B cell (primary cell): ENCODE results near the gene MAD1L1. TPM values are rescaled to one million over a fixed set of nuclear protein-coding genes. Genes with fewer than 3 reads are reported as not detected.

Experiments
- ATAC-seq: fragments of 200-7000 bp; cut with Tn5 transposase; one replicate; pipeline ENCODE4 v1.10.0; 2021; ENCODE audit warnings: low read depth, mild to moderate bottlenecking, moderate number of reproducible peaks, moderate library complexity
- CTCF ChIA-PET: fragments of 350-600 bp; sonication (Branson Sonifier 250); formaldehyde crosslinking; loops from one replicate; lab custom pipeline; 2021; ENCODE audit warnings: antibody characterized with exemption, inconsistent platforms; lab: Charles Lee
- POLR2A ChIA-PET: fragments of 350-600 bp; sonication (Branson Sonifier 250); formaldehyde crosslinking; loops from one replicate; lab custom pipeline; 2021; ENCODE audit warnings: antibody characterized with exemption; lab: Charles Lee
- DNase-seq: peaks from one replicate; pipeline ENCODE4 v3.0.0; 2013
- H2AFZ ChIP-seq: 2 replicates; pipeline ENCODE4 v1.6.1; 2012; ENCODE audit warnings: mild to moderate bottlenecking, low read depth, low read length; ENCODE audit not compliant: insufficient read depth, poor library complexity, severe bottlenecking
- H3K27ac ChIP-seq, 2 donors: 1 replicate in 1 of 2; 2 replicates in 1 of 2; pipeline ENCODE4 v1.5.1; 2012 to 2013; ENCODE audit warnings: low read length in 2 of 2, mild to moderate bottlenecking in 2 of 2, moderate library complexity in 1 of 2
- H3K27me3 ChIP-seq, 4 experiments: fragments of 200-600 bp in 1 of 4; sonication (generic) in 1 of 4; replicated peaks in 1 of 4; 1 replicate in 2 of 4; 2 replicates in 2 of 4; pipeline versions ENCODE4 v1.6.1 to v1.7.0; 2013 to 2016; ENCODE audit warnings: low read length in 3 of 4, mild to moderate bottlenecking in 2 of 4, mixed read lengths in 1 of 4, moderate library complexity in 1 of 4; ENCODE audit not compliant: insufficient read depth in 4 of 4, control insufficient read depth in 3 of 4; ENCODE audit errors: control extremely low read depth in 1 of 4
- H3K36me3 ChIP-seq, 2 experiments: replicated peaks in 1 of 2; 1 replicate in 1 of 2; 2 replicates in 1 of 2; pipeline versions ENCODE4 v1.6.1 to v1.7.1; 2013; ENCODE audit warnings: low read length in 1 of 2; ENCODE audit not compliant: insufficient read depth in 2 of 2, control insufficient read depth in 1 of 2; ENCODE audit errors: control extremely low read depth in 1 of 2, extremely low read depth in 1 of 2
- H3K4me1 ChIP-seq, 2 donors: fragments of 200-600 bp in 1 of 2; sonication (generic) in 1 of 2; 1 replicate in 1 of 2; 2 replicates in 1 of 2; pipeline versions ENCODE4 v1.5.1 to v1.6.1; 2013 to 2017; ENCODE audit warnings: low read length in 2 of 2; ENCODE audit not compliant: control insufficient read depth in 2 of 2, insufficient read depth in 2 of 2
- H3K4me2 ChIP-seq: replicated peaks from 2 replicates; pipeline ENCODE3; 2012; ENCODE audit warnings: mild to moderate bottlenecking, low read depth, low read length; ENCODE audit not compliant: poor library complexity, severe bottlenecking
- H3K4me3 ChIP-seq, 5 experiments: fragments of 200-600 bp in 1 of 5; sonication (generic) in 1 of 5; 1 replicate in 3 of 5; 2 replicates in 2 of 5; pipeline versions ENCODE4 v1.5.1 to v1.7.0; 2011 to 2016; ENCODE audit warnings: low read length in 4 of 5, mild to moderate bottlenecking in 4 of 5, low read depth in 2 of 5, control low read depth in 1 of 5, moderate library complexity in 1 of 5; ENCODE audit not compliant: insufficient read depth in 1 of 5; ENCODE audit errors: control extremely low read depth in 1 of 5, extremely low read depth in 1 of 5
- H3K79me2 ChIP-seq: fragments of 200-600 bp; sonication (generic); one replicate; pipeline ENCODE4 v1.6.0; 2016; ENCODE audit warnings: low read length; ENCODE audit not compliant: control insufficient read depth, insufficient read depth
- H3K9ac ChIP-seq: fragments of 200-600 bp; sonication (generic); 2 replicates; pipeline ENCODE4 v1.6.1; 2017; ENCODE audit warnings: mild to moderate bottlenecking, low read length, moderate library complexity
- H3K9me3 ChIP-seq, 3 donors: one replicate each; pipeline versions ENCODE4 v1.6.1 to v1.7.1; 2013; ENCODE audit warnings: low read length in 2 of 3; ENCODE audit not compliant: control insufficient read depth in 2 of 3, insufficient read depth in 1 of 3; ENCODE audit errors: control extremely low read depth in 1 of 3
- H4K20me1 ChIP-seq: 2 replicates; pipeline ENCODE4 v1.6.0; 2012; ENCODE audit warnings: mild to moderate bottlenecking, low read length; ENCODE audit not compliant: insufficient read depth, control insufficient read depth, poor library complexity, severe bottlenecking
- H3K27ac Mint-ChIP-seq: one replicate; pipeline ENCODE4 v1.8.0; 2021; ENCODE audit warnings: mixed read lengths
- H3K27me3 Mint-ChIP-seq: one replicate; pipeline ENCODE4 v1.8.0; 2021; ENCODE audit warnings: mixed read lengths
- H3K4me1 Mint-ChIP-seq: one replicate; pipeline ENCODE4 v1.8.0; 2021; ENCODE audit warnings: mixed read lengths
- H3K4me3 Mint-ChIP-seq: one replicate; pipeline ENCODE4 v1.8.0; 2021; ENCODE audit warnings: mixed read lengths
- H3K9me3 Mint-ChIP-seq: one replicate; pipeline ENCODE4 v1.8.0; 2022; ENCODE audit warnings: mixed read lengths; ENCODE audit not compliant: insufficient read depth
- CTCF ChIP-seq: fragments of 200-600 bp; IDR thresholded peaks from one replicate; pipeline ENCODE4 v1.8.0; 2022; ENCODE audit warnings: antibody characterized with exemption, mild to moderate bottlenecking
- EZH2 ChIP-seq: IDR thresholded peaks from 2 replicates; pipeline ENCODE4 v1.6.1; 2012; ENCODE audit warnings: borderline replicate concordance, low read depth, mild to moderate bottlenecking, moderate library complexity, low read length; ENCODE audit not compliant: insufficient read depth, poor library complexity, severe bottlenecking
- WGBS: methylation state at CpG from one replicate; pipeline ENCODE4 v1.1.5; 2013; ENCODE audit warnings: missing lambda C conversion rate; ENCODE audit not compliant: insufficient coverage; 5-methylcytosine and 5-hydroxymethylcytosine counted together
- intact Hi-C: fragments of 100-400 bp; cut with micrococcal nuclease; formaldehyde crosslinking; loops from one replicate; pipeline ENCODE4 v1.10.0; 2022
- polyA plus RNA-seq: library from polyadenylated mRNA; depleted of rRNA; stranded (reverse); fragments of >200 nt; gene quantifications from 2 replicates; pipeline ENCODE4 v1.2.3, GENCODE V29; 2012
- total RNA-seq, 2 donors: library from RNA; stranded (reverse); fragments of 120-200 nt in 1 of 2; gene quantifications; 1 replicate in 1 of 2; 2 replicates in 1 of 2; pipeline versions ENCODE4 v1.2.3 to v1.2.4, GENCODE V29; 2013 to 2022

The MAD1L1 gene
- total and polyA plus RNA-seq, 2 donors (not counting 1 experiment from before 2014, with no cell fraction given) = 86.7 to 110 TPM

DNA sequence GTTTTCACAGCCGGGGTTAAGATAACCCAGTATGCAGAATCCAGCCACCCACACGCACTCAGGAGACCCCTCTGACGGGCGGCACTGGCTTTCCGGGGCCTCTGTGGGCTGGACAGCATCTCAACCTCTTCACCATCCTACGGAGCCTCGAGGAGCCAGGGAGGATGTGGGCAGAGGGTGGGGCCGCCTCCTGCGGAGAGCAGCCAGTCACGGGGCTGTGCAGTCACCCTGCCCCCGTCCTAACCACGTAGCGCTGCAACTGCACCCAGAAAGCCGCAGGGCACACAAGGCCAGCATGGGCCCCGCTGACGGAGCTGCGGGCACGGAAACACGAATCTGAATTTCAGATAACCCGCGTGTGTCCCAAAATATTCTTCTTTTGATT, 292.4 kb downstream of the MAD1L1 start:
- peak; percentile 92 for DNase-seq
- POLR2A ChIA-PET = interaction anchor here (0.7 to 2.3 kb wide), 6 partner anchors 14 to 159 kb away, joined by 3 to 16 read pairs (median 3); no protein-coding TSS in a partner anchor
- Histone ChIP-seq H3K79me2 (peaks cover 52% of the 10 kb centered on the region), H3K27me3 (no peaks in the 10 kb centered on the region), H3K4me3 (peak overlapping the region; percentile 46 to 95 (median 77)), H3K36me3 (peaks cover 0 to 12% of the 10 kb centered on the region in 2 experiments), H3K9me3 (peaks cover 0 to 2% (median 0%) of the 10 kb centered on the region in 3 donors), H3K4me1 (peaks cover 27 to 36% of the 10 kb centered on the region in 2 donors), H2AFZ (peak overlapping the region; percentile 60), H4K20me1 (peaks cover 1% of the 10 kb centered on the region), H3K4me2 (peak overlapping the region; percentile 80), H3K27ac (peak overlapping the region; percentile 91 to 98), H3K9ac (peak overlapping the region; percentile 80)
- Mint-ChIP-seq H3K4me3 (peak overlapping the region; percentile 94), H3K27me3 (no peaks in the 10 kb centered on the region), H3K4me1 (peaks cover 43% of the 10 kb centered on the region), H3K9me3 (no peaks in the 10 kb centered on the region), H3K27ac (peak overlapping the region; percentile 97)
- TF ChIP-seq EZH2 (no peak), CTCF (no peak)
- WGBS = 0% methylated on average over 16 of the region's 21 CpGs
- intact Hi-C loops = loop anchor here (1.0 kb wide), 4 partner anchors 14 to 159 kb away; no protein-coding TSS in a partner anchor
- peak; percentile 98 for ATAC-seq
- CTCF ChIA-PET = interaction anchor here (1.1 to 1.4 kb wide), 2 partner anchors 13 to 408 kb away, joined by 3 read pairs; no protein-coding TSS in a partner anchor
